ENCODE results near the gene RASGRP4. TPM values are rescaled to one million over a fixed set of nuclear protein-coding genes. Genes with fewer than 3 reads are reported as not detected.

RASGRP4 gene
- total RNA-seq, 1 experiment from 2014 or later, result not detected

- BruUV-seq (replicated peaks), result no TSS peak
- ATAC-seq, result no peak
- H3K4me1 ChIP-seq (ENCODE audit: control insufficient read depth in 1 of 2, insufficient read depth in 2 of 2, low read length in 2 of 2), result peaks cover 8 to 17% of the 10 kb centered on the region in 2 experiments; a peak in 3 of 4 replicates
- H3K27me3 ChIP-seq (ENCODE audit: insufficient read depth, low read length), result no peaks in the 10 kb centered on the region
- peaks cover 3 to 4% of the 10 kb centered on the region in 2 experiments; a peak in 1 of 4 replicates for H3K36me3 ChIP-seq (ENCODE audit: control insufficient read depth in 1 of 2, insufficient read depth in 2 of 2, low read length in 2 of 2)
- no peaks in the 10 kb centered on the region for H4K20me1 ChIP-seq (ENCODE audit: insufficient read depth)
- H3K27ac ChIP-seq (ENCODE audit: low read depth, low read length), result no peak overlapping the region
- no peaks in the 10 kb centered on the region for H3K9me3 ChIP-seq (ENCODE audit: control insufficient read depth in 1 of 2, insufficient read depth in 1 of 2, low read depth in 1 of 2, low read length in 2 of 2)
- peaks cover 9% of the 10 kb centered on the region; the same call in 1 of the 2 replicates for H3K79me2 ChIP-seq (ENCODE audit: insufficient read depth, low read length)
- ChIA-PET CTCF (no interaction called here), RAD21 (ENCODE audit: low non-redundant PET in 1 of 2, low total read pairs in 2 of 2, uncharacterized antibody in 2 of 2, unreplicated experiment in 2 of 2) (no interaction called here), POLR2A (no interaction called here)
- no peaks in the 10 kb centered on the region for H3K9me2 ChIP-seq (ENCODE audit: insufficient read depth)
- H3K9ac ChIP-seq (ENCODE audit: low read length), result no peak overlapping the region
- no peak for DNase-seq (ENCODE audit: low read depth, low spot score)
- no peak for TF ChIP-seq SP1 (IDR thresholded peaks at IDR 0.05; ENCODE audit: low read depth)
- TF ChIP-seq SIN3A (IDR thresholded peaks at IDR 0.05; ENCODE audit: low read depth), result no peak
- no peak for TF ChIP-seq FOSL1 (IDR thresholded peaks at IDR 0.05; ENCODE audit: low read depth)
- no peak for TF ChIP-seq TCF7L2 (IDR thresholded peaks at IDR 0.05; ENCODE audit: borderline replicate concordance, extremely low read depth, insufficient read depth, insufficient read length)
- TF ChIP-seq REST (IDR thresholded peaks at IDR 0.05; ENCODE audit: low read depth), result no peak
- TF ChIP-seq EZH2 (IDR thresholded peaks at IDR 0.05), result no peak
- TF ChIP-seq CBX3 (IDR thresholded peaks at IDR 0.05; ENCODE audit: low read depth), result no peak
- no peak for TF ChIP-seq ZNF274 (IDR thresholded peaks at IDR 0.05; ENCODE audit: low read depth, low read length)
- no peak for TF ChIP-seq ELF1 (IDR thresholded peaks at IDR 0.05; ENCODE audit: borderline replicate concordance, low read depth)
- no peak for TF ChIP-seq JUND (IDR thresholded peaks at IDR 0.05)
- no peak for TF ChIP-seq SRF (IDR thresholded peaks at IDR 0.05; ENCODE audit: low read depth)
- TF ChIP-seq CEBPB (IDR thresholded peaks at IDR 0.05; ENCODE audit: low read depth), result no peak
- TF ChIP-seq RAD21 (IDR thresholded peaks at IDR 0.05; ENCODE audit: low read depth), result no peak
- TF ChIP-seq, protein P1, sequence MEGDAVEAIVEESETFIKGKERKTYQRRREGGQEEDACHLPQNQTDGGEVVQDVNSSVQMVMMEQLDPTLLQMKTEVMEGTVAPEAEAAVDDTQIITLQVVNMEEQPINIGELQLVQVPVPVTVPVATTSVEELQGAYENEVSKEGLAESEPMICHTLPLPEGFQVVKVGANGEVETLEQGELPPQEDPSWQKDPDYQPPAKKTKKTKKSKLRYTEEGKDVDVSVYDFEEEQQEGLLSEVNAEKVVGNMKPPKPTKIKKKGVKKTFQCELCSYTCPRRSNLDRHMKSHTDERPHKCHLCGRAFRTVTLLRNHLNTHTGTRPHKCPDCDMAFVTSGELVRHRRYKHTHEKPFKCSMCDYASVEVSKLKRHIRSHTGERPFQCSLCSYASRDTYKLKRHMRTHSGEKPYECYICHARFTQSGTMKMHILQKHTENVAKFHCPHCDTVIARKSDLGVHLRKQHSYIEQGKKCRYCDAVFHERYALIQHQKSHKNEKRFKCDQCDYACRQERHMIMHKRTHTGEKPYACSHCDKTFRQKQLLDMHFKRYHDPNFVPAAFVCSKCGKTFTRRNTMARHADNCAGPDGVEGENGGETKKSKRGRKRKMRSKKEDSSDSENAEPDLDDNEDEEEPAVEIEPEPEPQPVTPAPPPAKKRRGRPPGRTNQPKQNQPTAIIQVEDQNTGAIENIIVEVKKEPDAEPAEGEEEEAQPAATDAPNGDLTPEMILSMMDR (IDR thresholded peaks at IDR 0.05 in 2 of 3, conservative IDR thresholded peaks at IDR 0.05 in 1 of 3; ENCODE audit: borderline replicate concordance in 1 of 3, insufficient read depth in 1 of 3, low read depth in 2 of 3, low read length in 2 of 3), result no peak
- TF ChIP-seq POLR2AphosphoS5 (IDR thresholded peaks at IDR 0.05; ENCODE audit: low read depth, low read length), result no peak
- TF ChIP-seq EGR1 (IDR thresholded peaks at IDR 0.05; ENCODE audit: low read depth), result no peak
- no peak for TF ChIP-seq ATF3 (IDR thresholded peaks at IDR 0.05)
- no peak for TF ChIP-seq ZFX (IDR thresholded peaks at IDR 0.05)
- TF ChIP-seq, protein P2, sequence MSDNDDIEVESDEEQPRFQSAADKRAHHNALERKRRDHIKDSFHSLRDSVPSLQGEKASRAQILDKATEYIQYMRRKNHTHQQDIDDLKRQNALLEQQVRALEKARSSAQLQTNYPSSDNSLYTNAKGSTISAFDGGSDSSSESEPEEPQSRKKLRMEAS (IDR thresholded peaks at IDR 0.05), result no peak
- no peak overlapping the region for H3K4me3 ChIP-seq (replicated peaks in 1 of 2; ENCODE audit: low read depth in 1 of 2, low read length in 2 of 2)
- intact Hi-C loops (cut with micrococcal nuclease), result loop anchor here (5.0 to 10.0 kb wide), 2 partner anchors 114 to 169 kb away; no protein-coding TSS in a partner anchor
- no peak overlapping the region for H3K4me2 ChIP-seq (ENCODE audit: low read length)
- H2AFZ ChIP-seq (ENCODE audit: low read depth, low read length, poor library complexity, severe bottlenecking), result no peak overlapping the region
Observed at GRCh38 chr19:38401148-38401547, 24.9 kb downstream of the RASGRP4 start.

All from HCT116 (cell line).